ENCODE results near the gene ASPG.

The ASPG gene

DNA sequence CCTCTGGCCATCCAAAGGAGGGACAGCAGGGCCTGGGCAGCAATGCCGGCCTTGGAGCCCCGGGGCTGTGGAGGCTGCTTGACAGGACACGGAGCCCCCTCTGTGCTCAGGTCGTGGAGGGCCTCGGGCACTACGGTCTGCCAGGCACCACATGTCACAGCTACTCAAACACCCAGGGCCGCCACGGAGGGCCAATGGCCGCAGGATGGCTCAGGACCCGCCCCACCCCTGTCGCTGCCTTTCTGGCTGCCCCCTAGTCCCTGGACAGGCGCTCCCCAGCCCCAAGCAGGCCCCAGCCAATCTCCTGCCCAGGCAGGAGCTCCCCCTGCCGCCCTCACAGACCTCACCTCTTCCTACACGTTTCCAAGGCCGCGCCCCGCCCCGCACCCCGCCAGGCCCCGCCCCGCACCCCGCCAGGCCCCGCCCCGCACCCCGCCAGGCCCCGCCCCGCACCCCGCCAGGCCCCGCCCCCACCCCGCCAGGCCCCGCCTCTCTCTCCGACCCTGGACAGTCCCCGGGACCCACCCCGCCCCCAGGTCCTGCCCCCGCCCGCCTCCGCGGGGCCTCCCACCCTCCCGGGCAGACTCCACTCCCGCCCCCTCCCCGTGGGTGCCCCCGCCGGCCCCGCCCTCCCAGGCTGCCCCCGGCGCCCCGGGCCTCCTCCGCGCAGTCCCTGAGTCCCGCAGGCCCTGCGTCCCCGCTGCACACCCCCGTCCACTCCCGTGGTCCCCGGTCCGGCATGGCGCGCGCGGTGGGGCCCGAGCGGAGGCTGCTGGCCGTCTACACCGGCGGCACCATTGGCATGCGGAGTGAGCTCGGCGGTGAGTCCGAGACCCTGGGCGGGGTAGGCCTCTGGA, at the start of gene ASPG:
Gene ASPG (plus strand): TSS at position 669 of the 857 bp plus-strand sequence. CDS start 71 bp downstream, at position 740.
- H3K4me3 ChIP-seq (ENCODE audit: low read depth, low read length): peak within 1 kb of the TSS; percentile 10

DNA sequence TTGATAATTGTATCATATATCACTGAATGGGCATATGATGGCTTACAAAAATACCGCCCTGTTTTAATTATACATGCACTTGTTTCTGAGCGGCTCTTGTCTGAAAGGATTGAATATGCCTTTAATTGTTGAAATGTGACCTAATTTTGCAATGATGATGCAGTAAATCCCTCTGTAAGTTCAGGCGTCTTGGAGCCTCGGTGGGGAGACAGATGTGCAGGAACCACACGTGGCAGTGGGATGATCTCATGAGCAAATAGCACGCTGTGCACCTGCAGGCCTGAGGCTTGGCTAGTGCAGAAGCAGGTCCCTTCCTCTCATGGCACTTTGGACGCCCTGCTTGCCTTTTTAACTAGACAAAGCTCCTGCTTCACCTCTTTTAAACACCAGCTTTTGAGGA, 49.3 kb upstream of the ASPG start:
- no peak overlapping the region for H3K4me3 ChIP-seq (ENCODE audit: low read depth, low read length)

GRCh38 chr14:104037074-104037473, 48.4 kb upstream of the ASPG start:
- no peak overlapping the region for H3K4me3 ChIP-seq (ENCODE audit: low read depth, low read length)

GRCh38 chr14:104037903-104038302, 47.6 kb upstream of the ASPG start:
- H3K4me3 ChIP-seq (ENCODE audit: low read depth, low read length): no peak overlapping the region

GRCh38 chr14:104039214-104039613, 46.3 kb upstream of the ASPG start:
- no peak overlapping the region for H3K4me3 ChIP-seq (ENCODE audit: low read depth, low read length)

GRCh38 chr14:104040539-104040938, 45.0 kb upstream of the ASPG start:
- no peak overlapping the region for H3K4me3 ChIP-seq (ENCODE audit: low read depth, low read length)

DNA sequence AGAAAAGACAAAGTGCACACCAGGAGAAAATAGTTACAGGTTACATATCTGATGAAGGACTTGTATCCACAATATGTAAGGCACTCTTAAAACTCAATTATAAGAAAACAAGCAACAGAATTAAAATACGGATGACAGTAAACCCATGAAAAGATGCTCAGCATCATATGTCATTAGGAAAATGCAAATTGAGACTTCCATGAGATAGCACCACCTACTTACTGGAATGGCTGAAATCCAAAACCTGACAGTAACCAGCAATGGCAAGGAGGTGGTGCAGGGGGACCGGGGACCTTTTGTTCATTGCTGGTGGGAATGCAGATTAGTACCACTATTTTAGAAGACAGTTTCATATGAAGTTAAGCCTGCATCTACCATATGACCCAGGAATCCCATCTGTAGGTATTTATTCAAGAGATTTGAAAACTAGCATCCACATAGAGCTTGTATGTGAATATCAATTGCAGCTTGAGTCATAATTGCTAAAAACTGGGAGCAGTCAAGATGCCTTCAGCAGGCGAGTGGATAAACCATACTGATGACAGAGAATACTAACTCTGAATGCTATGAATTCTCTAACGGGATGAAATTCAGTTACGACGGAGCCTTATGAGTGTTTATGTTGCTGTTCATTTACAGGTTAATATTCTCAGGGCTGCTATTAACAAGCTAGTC, 43.9 kb upstream of the ASPG start:
- H3K4me3 ChIP-seq (ENCODE audit: low read depth, low read length): no peak overlapping the region

GRCh38 chr14:104044016-104044415, 41.5 kb upstream of the ASPG start:
- H3K4me3 ChIP-seq (ENCODE audit: low read depth, low read length): no peak overlapping the region

DNA sequence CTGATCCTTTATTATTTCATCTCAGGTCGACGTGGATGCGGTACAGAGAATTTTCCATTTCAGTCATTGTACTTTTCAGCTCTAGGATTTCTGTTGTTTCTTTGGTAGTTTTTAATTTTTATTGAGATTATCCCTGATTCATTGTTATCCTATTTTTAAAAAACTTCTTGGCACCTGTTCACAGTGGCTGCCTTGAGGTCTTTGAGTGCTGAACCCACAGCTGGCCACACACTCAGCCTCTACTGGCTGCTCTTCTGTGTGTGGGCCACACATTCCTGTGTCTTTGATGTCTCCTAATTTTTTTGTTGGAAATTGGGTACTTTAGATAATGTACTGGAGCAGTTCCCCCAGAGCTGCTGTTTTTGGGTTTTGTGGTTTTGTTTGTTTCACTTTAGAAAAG, 37.7 kb upstream of the ASPG start:
- no peak overlapping the region for H3K4me3 ChIP-seq (ENCODE audit: low read depth, low read length)

DNA sequence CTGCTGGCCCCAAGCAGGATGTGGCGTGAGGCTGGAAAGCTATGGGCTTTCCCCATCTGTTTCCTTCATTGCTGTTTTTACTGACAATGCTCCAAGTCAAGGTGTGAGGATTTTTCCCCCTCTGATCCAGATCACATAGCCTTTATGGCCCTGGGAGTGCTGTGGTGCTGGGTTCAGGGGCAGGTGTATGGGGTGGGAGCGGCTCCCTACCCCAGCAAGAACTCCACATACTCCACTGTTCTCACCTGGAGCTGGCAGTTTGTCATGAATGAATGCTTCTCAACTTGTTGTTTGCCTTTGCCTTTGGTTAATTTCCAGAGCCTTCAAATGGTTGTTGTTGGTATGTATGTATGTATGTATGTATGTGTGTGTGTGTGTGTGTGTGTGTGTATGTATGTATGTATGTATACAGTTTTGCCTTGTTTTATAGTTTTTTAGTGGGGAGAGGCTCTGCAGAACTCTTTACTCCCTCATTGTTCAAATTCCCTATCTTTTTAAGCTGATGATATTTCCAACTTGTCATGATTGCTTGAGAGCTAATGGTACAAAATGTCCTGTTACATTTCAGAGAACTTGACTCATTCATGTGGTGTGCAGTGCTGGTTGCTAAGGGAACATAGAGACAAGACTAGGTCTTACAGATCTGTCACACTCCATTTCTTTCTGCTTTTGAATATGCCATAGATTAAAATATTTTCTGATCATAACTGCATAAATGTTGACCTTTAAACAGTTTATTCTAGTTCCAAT, 36.6 kb upstream of the ASPG start:
- no peak overlapping the region for H3K4me3 ChIP-seq (ENCODE audit: low read depth, low read length)

DNA sequence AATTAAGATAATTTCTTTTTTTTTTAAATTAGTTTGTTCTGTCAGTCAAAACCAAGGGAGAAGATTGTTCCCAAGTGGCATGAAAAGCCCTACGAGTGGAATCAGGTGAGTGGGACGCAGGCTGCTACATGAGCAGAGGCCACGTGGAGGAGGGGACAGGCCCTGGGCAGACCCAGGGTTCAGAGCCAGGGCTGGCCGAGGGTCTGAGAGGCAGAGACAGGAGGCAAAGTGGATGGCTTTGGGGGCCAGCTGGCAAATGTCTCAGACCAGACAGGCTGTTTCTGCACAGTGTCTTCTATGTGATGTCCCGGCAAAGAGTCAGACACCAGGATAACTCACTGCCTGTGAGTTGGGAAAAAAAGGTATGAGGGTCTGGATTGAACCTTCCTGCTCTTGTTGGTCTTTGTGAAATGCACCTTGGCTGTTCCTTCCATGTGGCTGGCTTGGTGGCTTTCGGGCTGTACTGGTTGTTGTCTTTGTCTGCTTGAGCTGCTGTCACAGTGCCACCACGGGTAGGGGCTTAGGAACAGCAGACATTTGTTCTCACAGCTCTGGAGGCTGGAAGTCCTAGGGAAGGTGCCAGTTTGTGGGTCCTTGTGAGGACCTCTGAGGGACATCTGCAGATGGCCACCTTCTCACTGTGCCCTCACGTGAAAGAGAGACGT, 35.8 kb upstream of the ASPG start:
- no peak overlapping the region for H3K4me3 ChIP-seq (ENCODE audit: low read depth, low read length)

- H3K4me3 ChIP-seq (ENCODE audit: low read depth, low read length): no peak overlapping the region
Observed at GRCh38 chr14:104051092-104051813, 34.2 kb upstream of the ASPG start.

DNA sequence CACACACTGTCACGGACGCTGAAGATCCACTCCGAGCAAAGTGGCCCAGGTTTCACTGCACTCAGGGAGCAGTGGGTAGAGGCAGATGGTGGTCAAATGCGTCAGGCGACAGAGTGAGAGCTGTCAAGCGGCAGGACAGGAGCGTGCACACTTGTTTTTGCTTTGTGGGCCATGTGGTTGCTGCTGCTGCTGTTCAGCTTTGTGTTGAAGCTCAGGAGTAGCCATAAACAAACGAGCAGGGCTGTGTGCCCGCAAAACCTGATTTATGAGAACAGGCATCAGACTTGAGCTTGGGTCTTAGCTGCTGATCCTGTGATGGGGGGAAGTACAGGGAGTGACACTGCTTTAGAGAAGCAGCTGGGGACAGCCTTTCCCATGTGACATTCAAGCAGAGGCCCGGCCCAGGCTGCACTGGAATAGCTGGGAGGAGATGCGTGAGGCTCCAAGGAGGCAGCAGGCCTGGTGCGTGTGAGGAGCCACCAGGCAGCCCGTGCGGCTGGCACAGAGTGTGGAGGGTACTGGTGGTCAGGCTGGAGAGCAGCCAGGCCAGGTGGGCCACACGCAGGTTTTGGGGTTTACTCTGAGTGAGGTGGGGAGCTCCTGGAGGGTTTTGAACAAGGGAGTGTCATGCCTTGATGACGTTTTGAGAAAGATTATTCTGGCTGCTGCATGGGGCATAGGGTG, 31.1 kb upstream of the ASPG start:
- H3K4me3 ChIP-seq (ENCODE audit: low read depth, low read length): no peak overlapping the region

DNA sequence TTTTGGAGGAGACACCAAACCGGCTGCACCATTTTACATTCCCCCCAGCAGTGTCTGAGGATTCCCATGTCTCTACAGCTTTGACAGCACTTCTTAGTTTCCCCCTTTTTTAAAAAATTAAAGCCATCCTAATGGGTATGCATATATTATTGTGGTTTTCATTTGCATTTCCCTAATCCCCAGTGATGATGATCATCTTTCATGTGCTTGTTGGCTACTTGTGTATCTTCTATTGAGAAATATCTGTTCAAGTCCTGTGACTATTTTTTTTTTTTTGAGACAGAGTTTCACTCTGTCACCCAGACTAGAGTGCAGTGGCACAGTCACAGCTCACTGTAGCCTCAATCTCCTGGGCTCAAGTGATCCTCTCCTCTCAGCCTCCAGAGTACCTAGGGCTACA, 23.2 kb upstream of the ASPG start:
- no peak overlapping the region for H3K4me3 ChIP-seq (ENCODE audit: low read depth, low read length)

DNA sequence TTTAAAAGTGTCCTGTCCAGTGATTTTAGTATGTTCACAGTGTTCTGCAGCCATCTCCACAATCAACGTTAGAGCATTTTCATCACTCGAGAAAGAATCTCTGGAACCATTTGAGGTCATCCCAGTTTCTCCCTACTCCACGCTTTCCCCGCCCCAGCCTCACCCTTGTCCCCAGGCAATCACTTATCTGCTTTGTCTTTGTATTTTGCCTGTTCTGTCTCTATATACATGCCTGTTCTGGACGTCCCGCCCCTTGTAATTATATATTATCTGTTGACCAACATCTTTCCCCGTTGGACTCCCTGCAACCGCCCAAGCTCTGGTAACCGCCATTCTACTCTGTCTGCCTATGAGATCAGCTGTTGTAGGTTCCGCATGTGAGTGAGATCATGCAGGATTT, 21.5 kb upstream of the ASPG start:
- no peak overlapping the region for H3K4me3 ChIP-seq (ENCODE audit: low read depth, low read length)

- H3K4me3 ChIP-seq (ENCODE audit: low read depth, low read length): no peak overlapping the region
Observed at GRCh38 chr14:104066279-104066678, 19.2 kb upstream of the ASPG start.

DNA sequence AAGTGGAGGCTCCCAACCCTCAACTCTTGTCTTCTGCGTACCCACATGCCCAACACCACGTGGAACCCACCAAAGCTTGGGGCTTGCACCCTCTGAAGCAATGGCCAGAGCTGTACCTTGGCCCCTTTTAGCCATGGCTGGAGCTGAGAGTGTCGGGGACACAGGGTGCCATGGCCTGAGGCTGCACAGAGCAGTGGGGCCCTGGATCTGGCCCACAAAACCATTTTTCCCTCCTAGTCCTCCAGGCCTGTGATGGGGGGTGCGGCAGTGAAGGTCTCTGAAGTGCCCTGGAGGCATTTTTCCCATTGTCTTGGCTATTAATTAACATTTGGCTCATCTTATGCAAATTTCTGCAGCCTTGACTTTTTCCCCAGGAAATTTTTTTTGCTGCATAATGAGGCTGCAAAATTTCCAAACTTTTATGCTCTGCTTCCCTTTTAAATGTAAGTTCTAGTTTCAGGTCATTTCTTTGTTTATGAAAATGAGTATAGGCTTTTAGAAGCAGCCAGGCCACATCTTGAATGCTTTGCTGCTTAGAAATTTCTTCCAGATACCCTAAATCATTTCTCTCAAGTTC, 18.7 kb upstream of the ASPG start:
- no peak overlapping the region for H3K4me3 ChIP-seq (ENCODE audit: low read depth, low read length)

- H3K4me3 ChIP-seq (ENCODE audit: low read depth, low read length): no peak overlapping the region
Observed at GRCh38 chr14:104069541-104069940, 16.0 kb upstream of the ASPG start.

GRCh38 chr14:104072586-104072985, 12.9 kb upstream of the ASPG start:
- no peak overlapping the region for H3K4me3 ChIP-seq (ENCODE audit: low read depth, low read length)

GRCh38 chr14:104073764-104074163, 11.7 kb upstream of the ASPG start:
- no peak overlapping the region for H3K4me3 ChIP-seq (ENCODE audit: low read depth, low read length)
